GM18505 (cell line): Measurements from ENCODE around the gene RELT.

Source experiments
- ATAC-seq: cut with Tn5 transposase; IDR thresholded peaks from one replicate; pipeline ENCODE4 v1.9.1; 2021; ENCODE audit not compliant: unreplicated experiment
- POLR2A ChIP-seq: IDR thresholded peaks from 4 replicates; pipeline ENCODE4 v1.6.1; 2011; ENCODE audit warnings: borderline replicate concordance; ENCODE audit not compliant: insufficient read depth, insufficient read length; ENCODE audit errors: extremely low read depth

RELT gene

DNA sequence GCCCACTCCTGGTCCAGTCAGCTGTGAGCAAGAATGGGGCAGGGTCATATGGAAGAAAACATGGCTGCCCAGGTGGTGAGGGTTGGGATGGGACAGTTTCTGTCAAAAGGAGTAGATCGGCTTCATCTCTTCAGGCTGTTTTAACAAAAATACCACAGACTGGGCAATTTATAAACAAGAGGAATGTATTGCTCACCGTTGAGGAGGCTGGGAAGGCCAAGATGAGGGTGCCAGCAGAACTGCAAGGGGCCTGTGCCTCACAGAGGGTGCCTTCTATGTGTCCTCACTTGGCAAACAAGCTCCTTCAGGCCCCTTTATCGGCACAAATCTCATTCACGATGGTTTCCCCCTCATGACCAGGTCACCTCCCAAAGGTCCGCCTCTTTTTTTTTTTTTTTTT is 18.1 kb upstream of the RELT start:
- no peak for TF ChIP-seq POLR2A
- ATAC-seq = no peak

DNA sequence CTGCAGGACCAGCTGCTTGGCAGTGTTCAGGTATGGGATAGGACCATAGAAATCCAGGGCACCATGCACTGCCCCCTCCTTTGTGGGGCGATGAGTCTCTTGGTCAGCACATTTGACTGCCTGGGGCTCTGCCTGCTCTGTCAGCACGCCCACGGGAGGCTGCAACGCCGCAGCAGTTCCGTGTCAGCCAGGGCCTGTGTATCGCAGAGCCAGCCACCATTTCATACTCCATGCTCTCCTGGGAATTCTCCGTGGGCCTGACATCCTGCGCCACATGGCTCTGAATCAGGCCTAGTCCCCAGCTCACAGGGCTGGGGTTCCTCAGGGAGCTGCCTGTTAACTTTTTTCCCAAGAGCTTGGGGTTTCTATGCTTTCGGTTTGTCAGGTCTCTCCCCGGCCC is 16.9 kb upstream of the RELT start:
- no peak for TF ChIP-seq POLR2A

DNA sequence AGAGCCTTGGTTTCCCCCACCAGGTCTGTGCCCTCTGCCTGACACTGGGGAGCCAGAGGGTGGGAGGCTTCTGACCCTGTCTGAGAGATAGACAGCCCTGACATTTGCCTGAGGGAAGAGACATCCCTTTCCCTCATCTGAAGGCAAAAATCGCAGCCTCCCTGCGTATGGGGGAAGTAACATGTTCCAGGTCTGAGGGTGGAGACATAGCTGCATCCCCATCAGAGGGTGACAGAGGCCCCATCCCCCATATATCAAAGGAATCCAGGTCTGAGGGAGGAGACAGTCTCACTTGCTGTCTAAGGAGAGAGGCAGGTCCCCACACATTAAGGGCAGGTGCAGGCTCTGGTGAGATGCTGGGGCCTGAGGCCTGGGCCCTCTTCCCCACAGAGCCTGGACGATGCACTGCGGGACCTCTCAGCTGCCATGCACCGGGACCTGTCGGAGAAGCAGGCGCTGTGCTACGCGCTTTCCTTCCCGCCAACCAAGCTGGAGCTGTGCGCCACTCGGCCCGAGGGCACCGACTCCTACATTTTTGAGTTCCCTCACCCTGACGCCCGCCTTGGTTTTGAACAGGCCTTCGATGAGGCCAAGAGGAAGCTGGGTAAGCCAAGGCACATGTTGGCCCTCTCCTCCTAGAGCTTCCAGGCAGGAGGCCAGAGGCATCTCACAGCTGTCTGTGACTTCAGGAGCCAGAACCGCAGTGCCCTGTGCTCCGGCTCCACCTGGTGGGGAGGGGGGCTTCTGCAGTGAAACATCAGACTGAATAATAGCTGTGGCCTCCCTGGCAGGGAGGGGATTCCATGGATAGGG is 16.1 kb upstream of the RELT start:
- no peak for ATAC-seq
- no peak for TF ChIP-seq POLR2A

More for the DNA sequence above, 16.9 kb upstream of the RELT start:
- ATAC-seq = no peak

DNA sequence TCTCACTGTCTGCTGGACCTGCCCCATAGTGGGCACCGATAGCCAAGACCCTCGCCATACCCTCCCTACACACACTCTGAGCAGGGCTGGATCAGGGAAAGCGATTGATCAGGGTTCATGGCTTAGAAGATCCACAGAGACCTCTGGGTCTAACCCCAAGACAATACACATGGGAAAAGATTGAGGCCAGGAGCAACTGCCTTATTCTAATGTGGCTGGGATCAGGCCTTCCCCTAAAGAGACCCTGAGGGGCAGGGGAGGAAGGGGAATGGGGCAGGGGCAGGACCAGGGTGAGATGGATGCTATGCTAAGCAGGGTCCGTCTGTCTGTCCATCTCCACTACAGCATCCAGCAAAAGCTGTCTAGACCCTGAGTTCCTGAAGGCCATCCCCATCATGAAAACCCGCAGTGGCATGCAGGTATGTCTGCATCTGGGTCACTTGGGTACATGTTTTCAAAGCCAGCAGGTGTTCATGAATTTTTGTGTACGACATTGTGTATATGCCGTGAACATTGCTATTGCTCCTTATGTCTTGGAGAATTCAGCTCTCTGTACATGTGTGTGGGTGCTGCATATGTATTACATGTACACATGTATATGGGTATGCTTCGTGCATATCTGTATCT is 15.3 kb upstream of the RELT start:
- no peak for ATAC-seq
- no peak for TF ChIP-seq POLR2A

DNA sequence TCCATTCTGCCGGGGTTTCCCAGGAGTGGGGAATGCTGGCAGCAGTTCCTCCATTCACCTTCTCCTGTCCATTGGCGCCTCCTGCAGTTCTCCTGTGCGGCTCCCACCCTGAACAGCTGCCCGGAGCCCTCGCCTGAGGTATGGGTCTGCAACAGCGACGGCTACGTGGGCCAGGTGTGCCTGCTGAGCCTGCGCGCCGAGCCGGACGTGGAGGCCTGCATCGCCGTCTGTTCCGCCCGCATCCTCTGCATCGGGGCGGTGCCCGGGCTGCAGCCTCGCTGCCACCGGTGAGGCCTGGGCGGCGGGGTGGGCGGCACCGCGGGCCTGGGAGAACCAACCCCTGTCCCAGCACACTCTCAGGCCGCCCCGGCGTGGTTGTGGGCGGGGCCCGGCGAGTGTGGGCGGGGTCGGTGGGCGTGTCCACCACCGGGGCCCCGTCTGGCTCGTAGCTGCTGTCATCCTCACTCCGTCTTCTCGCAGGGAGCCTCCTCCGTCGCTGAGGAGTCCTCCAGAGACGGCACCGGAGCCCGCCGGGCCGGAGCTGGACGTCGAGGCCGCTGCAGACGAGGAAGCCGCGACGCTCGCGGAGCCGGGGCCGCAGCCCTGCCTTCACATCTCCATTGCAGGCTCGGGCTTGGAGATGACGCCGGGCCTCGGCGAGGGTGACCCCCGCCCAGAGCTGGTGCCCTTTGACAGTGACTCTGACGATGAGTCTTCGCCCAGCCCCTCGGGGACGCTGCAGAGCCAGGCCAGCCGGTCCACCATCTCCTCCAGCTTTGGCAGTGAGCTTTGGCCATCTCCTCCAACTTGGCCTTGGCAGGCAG is 14.0 kb upstream of the RELT start:
- no peak for TF ChIP-seq POLR2A
- ATAC-seq = no peak

DNA sequence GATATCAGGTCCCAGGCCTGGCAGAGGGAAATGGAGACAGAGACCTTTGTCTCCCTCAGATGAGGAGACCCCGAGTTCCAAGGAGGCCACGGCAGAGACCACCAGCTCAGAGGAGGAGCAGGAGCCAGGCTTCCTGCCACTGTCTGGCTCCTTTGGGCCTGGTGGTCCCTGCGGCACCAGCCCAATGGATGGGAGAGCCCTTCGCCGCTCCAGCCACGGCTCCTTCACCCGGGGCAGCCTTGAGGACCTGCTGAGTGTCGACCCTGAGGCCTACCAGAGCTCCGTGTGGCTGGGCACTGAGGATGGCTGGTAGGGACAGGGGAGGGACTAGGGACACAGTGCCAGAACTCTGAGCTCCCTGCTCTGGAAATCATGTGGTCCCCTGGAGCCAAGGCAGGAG is 13.1 kb upstream of the RELT start:
- TF ChIP-seq POLR2A = no peak
- ATAC-seq = no peak

DNA sequence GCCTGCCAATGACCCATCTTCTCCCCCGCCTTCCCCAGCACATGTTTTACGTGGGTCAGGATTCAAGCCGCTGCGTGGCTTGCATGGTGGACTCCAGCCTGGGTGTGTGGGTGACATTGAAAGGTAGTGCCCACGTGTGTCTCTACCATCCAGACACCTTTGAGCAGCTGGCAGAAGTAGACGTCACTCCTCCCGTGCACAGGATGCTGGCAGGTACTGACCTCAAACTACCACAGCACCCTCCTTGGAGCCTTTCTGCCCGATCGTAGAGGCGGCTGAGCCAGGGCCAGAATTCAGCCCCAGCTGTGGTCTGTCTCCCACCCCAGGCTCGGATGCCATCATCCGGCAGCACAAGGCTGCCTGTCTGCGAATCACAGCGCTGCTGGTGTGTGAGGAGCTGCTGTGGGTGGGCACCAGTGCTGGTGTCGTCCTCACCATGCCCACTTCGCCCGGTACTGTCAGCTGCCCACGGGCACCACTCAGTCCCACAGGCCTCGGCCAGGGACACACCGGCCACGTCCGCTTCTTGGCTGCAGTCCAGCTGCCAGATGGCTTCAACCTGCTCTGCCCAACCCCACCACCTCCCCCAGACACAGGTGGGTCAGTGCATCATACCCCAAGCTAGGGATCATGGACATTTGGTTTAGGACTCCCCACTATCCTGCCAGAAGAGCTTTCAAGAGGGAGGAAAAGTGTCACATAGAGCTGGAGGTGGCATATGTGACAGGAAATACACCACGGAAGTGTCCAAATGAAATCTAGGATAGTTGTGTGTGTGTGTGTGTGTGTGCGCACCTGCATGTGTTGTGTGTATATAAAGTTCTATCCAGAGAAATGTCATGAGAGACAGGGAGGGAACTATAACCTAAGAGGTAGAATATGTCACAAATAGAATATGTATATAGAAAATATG is 10.6 kb upstream of the RELT start:
- no peak for TF ChIP-seq POLR2A
- no peak for ATAC-seq

DNA sequence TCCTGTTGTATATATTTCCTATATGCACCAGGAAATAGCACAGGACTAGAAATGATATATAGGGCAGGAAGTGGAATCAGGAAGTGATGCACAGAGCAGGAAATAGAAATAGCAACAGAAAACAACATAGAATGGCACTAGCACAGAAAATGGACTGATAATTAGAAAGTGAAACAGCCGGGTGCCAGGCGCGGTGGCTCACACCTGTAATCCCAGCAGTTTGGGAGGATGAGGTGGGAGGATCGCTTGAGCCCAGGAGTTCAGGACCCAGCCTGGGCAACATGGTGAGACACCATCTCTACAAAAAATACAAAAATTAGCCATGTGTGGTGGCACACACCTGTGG is 10.0 kb upstream of the RELT start:
- TF ChIP-seq POLR2A = no peak
- no peak for ATAC-seq

DNA sequence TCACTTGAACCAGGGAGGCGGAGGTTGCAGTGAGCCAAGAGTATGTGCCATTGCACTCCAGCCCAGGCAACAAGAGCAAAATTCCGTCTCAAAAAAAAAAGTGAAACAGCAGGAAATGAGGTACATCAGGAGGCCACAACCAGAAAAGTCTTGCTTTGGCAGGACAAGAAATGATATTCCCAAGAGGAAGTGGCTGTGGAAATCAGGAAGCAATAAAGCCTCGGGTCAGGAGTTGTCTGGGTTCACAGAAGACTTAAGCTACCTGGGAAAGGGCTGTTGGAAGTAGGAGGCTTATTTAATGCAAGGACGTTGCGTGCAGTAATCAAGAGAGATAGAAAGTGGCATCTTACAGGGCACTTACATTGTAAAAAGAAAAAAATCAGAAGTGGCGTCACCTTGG is 9.2 kb upstream of the RELT start:
- no peak for ATAC-seq
- TF ChIP-seq POLR2A = no peak

DNA sequence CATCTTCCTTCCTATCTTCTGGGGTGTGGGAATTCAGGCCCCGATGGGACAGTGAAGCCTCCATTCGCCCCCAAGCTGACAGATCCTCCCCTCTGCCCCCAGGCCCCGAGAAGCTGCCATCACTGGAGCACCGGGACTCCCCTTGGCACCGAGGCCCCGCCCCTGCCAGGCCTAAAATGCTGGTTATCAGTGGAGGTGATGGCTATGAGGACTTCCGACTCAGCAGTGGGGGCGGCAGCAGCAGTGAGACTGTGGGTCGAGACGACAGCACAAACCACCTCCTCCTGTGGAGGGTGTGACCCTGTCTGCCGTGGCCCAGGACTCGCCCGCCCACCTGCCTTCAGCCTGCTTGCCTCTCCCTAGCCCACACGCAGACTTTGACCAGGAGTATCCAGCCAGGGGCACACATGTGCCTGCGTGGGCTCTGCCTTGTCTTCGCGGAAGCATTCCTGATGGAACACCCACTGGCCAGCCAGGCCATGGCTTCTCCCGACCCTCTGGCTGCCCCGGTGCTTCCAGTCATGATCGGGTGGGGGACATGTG is 8.6 kb upstream of the RELT start:
- TF ChIP-seq POLR2A = no peak

DNA sequence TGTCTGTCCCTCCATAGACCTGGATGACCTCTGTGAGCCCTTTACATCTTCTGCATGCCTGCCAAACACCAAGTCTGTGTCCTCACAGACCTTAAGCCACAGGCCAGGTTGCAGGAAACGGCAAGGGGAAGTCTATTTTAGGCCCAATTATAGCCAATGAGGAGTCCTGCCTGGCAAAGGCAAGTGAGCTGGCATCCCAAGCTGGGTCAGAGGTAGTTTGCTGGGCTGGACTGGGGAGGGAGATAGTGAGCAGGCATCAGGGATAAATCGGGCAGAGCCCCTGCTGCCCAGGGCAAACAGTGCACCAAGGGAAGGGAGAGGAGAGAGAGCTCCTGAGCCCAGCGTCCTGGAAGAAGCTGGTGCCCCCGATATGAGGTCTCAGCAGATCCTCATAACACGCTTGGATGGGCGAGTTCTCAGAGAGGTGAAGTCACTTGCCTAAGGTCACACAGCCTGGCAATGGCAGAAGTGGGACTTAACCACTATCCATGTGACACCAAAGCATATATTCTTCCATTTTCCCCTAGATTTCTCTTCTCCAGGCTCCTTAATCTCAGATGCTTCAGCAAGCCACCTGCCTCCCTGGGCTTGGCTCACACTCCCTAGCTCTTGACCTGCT is 3.7 kb upstream of the RELT start:
- TF ChIP-seq POLR2A = no peak

More for the DNA sequence above, 8.6 kb upstream of the RELT start:
- ATAC-seq = no peak

DNA sequence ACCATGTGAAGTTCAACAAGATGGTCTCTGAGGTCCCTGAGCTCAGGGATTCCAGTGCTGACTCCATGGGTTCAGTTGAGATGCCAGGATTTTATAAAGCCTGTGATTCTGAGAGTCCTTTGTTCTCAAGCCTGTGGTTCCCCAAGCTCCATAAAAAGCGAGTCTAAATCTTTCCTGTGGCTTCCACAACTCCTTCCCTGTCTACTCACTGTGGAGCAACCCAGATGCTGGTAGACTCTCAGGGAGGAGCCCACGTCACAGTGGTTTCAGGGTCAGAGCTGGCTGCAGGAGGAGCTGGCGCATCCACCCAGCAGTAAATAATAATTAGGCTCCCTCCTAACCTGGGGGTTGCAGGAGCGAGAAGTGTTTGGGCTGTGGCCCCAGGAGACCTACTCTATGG is 2.0 kb upstream of the RELT start:
- no peak for TF ChIP-seq POLR2A
- ATAC-seq = no peak

More for the DNA sequence above, 3.7 kb upstream of the RELT start:
- no peak for ATAC-seq
